GM18517 (cell line): ENCODE data around the gene TMA7B.
"Not testable (repeated sequence)": the region's sequence is repeated elsewhere in the genome, so short reads cannot be mapped to it uniquely, and the experiment has no call there.

Experiments used
- ATAC-seq: cut with Tn5 transposase; IDR thresholded peaks from one replicate; pipeline ENCODE4 v1.9.1; 2021; ENCODE audit warnings: mild to moderate bottlenecking, moderate library complexity; ENCODE audit not compliant: unreplicated experiment

TMA7B gene

DNA sequence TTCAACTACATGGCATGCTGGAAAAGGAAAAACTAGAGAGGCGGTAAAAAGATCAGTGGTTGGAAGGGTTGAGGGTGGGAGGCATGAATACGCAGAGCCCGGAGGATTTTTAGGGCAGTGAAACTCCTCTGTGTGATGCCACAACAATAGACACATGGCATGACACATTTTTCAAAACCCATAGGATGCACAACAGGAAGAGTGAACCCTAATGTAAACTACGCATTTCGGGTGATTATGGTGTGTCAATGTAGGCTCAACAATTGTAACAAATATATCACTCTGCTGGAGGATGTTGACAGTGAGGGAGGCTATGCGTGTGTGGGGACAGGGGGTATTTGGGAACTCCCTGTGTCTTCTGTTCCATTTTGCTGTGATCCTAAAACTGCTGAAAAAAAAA lies 18.9 kb downstream of the TMA7B start:
- ATAC-seq: no peak

DNA sequence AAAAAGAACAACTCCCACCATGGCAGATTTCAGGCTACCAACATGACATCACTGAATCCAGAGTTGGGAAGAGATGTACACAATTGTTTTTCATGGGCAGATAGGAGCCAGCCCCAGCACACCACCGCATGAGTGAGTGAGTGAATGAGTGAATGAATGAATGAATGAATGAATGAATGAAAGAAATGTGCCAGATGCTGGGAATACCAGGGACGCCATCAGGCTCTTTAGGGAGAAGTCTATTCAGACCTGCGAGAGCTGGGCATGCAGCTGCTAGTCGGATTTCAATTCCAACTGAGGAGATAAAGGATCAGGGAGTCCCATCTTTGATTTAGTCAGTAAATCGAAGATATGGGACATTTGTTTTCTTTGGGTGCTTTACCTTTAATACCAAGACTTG lies 19.3 kb downstream of the TMA7B start:
- ATAC-seq: no peak

DNA sequence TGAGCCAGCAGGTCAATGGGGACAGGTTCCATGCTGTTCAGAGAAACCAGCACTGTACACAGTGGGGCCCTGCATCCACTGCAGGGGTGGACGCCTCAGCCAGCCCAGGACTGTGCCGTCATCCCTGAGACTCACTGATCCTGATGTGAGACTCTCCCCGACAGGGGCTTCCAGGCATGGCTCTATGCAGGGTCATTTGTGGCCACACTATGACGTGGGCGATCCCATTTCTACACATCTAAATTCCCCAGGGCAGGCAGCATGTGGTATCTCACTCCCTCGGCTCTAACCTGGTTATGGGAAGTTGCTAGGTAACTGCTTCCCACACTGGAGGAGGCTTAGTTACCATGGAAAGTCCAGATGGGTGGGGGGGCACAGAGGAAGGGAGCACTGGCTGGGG lies 20.4 kb downstream of the TMA7B start:
- ATAC-seq: no peak

DNA sequence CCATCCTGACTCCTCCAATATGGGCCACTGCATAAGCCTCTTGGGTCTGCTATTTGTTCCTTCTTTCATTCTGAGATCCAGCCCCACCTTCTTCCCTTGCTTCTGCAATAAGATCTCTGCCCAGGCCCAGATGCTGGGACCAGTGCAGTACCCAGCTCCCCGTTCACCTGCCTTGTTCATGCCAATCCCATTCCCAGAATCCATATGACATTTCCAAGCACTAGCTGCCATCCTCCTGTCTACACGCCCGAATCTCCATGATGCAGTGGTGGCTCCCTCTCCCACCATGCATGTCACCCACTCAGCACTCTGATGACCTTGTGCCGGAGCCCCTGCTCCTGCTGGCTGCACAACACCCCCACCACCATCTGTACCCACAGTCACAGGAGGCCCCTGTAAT lies 23.1 kb downstream of the TMA7B start:
- ATAC-seq: no peak

DNA sequence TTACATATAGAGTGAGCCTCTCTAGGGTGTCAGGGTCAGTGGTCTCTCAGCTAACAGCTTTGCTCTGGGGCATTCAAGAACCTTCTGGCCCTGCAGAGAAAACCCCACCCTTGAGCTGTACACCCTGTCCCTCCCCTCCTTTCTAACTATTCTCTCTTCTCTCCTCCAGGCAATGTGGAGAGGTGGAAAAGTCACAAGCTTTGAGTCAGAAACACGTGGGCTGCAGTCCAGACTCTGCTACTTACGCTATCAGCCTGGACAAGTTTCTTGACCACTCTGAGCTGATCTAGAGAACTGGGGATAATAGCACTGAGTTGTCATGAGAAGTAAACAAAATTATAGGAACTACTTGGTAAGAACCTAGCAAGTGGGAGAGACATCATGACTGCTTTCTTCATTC lies 23.8 kb downstream of the TMA7B start:
- ATAC-seq: no peak

DNA sequence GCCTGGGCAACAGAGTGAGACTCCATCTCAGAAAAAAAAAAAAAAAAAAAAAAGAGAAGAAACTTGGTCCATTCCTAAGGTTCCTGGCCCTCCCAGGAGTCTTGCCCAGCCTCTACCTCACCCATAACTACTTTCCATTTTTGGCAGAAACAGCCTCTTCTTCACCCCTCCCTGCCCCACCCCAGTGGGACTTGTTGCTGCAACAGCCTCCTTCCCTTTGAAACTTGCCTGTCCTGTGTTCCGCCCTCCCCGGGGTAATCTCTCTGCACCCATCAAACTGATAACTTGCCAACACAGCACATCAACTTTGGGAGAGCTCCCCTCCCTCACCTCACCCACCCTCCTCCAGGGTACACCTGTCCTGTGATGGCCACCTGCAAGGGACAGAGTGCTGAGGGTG lies 24.5 kb downstream of the TMA7B start:
- ATAC-seq: no peak

DNA sequence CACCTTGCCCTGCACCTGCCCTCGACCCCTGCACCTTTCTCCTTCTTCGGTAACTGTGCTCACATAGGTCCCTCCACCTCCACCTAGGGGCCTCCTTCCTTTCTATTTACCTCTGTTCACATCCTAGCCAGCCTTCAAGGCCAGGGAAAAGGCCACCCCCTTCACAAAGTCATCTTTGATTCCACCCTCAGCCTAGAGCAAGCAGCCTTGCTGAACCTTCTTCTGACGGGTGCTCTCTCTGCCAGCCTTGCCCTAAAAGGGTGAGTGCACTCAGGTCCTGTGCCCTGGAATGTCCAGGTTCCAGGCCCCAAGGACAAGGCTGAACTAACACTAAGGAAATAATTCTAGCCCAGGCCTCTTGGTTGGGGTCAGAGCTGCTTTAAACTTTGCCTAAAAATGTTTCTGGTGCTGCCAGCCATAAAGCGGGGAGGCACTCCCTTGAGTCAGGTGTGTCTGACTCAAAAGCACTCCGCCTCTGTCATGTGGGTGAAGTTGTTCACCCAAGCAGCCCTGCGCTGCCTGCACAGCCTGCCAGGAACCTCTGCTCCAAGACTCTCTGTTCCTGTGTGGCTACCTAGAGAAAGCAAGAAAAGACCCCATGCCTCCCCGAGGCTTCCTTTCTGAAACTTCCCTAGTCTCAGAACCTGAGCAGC lies 25.3 kb downstream of the TMA7B start:
- ATAC-seq: no peak

DNA sequence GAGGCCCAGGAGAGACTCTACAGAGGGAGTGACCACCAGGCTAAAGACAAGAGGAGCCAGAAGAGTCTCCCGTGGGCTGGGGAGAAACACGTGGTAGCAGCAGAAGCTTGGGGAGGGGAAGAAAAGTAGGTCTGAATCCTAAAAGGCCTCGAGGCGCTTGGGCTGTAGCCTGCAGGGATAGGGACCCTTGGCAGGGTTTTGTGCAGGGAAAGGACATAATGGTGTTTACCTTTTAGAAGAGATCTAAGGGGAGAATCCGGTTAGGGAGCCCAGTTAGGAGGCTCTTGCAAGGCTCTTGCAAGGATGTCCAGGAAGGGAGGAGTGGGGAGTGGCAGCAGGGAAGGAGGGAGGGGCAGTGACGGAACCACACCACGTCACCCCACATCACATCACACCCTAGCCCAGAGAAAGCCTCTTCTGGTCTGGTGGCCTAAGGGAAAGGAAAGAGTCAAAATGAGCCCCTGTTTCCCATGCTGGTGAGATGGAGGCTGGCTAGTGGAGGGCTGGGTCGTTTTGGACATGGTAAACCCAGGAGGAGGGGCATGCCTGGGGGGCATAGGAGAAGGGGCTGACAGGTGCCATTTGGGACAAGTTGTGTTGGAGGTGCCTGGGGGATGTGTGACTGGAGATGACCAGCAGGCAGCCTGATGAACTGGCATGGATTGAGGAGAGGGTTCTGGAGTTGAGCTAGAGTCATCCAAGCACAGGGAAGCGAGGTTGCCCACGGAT lies 28.4 kb downstream of the TMA7B start:
- no peak for ATAC-seq

DNA sequence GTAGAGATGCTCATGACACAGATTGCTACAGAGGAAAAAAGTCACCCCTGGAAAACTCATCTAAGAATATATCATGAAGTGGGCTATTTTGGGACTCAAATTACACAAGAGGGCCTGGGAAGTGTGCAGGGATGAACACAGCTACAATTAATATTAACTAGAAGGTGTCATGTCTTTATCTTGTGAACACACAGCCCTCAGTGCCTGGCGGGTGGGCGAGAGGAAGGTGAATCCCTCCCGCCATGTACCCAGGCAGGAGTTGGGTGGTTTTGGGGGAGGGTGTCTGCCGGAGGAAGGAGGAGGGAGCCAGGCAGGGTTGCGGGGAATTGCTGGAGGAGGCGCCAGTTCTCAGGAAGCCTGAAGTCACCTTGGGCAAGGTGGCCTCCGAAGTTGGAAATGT lies 29.4 kb downstream of the TMA7B start:
- no peak for ATAC-seq

DNA sequence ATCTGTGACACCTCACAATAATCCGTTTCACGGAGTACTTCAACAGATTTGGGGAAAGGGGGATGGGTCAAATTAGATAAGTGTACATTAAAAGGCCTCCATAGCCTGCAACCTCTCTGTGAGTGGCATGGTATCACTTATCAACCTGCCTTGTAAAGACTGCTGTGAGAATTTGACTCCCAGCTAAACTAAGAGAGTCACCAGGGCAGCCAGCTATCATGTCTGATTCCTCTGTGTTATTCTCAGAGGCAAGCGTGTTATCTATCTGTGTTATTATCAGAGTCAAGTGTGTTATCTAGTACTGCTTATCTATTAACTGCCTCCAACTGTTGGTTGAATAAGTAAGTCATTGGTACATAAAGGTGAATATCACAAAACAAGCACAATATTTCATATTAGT lies 30.5 kb downstream of the TMA7B start:
- ATAC-seq: no peak

DNA sequence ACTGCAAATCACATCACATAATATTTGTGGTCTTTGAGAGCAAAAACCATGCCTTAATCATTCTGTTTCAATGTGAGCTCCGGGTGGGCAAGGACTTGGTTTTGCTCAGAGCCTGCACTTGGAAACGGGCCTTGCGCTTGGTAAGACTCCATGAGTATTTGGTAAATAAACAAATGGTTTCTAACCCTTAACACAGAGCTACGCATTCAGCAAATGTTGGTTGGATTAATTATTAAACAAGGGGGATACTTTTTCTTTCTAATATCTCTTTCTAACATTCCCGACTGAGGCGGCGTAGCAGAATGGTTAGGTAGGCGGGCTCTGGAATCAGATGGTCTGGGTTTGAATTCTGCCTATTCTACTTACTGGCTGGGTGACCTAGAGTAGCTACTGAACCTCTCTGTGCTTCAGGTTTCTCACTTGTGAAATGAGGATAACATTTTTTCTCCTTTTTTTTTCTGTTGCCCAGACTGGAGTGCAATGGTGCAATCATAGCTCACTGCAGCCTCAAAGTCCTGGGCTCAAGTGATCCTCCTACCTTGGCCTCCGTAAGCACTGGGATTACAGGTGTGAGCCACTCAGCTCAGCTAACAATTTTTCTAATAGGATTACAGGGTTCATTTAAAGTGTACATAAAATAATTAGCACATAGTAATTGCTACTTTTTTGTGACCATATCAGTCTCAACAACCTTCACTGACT lies 31.1 kb downstream of the TMA7B start:
- no peak for ATAC-seq

DNA sequence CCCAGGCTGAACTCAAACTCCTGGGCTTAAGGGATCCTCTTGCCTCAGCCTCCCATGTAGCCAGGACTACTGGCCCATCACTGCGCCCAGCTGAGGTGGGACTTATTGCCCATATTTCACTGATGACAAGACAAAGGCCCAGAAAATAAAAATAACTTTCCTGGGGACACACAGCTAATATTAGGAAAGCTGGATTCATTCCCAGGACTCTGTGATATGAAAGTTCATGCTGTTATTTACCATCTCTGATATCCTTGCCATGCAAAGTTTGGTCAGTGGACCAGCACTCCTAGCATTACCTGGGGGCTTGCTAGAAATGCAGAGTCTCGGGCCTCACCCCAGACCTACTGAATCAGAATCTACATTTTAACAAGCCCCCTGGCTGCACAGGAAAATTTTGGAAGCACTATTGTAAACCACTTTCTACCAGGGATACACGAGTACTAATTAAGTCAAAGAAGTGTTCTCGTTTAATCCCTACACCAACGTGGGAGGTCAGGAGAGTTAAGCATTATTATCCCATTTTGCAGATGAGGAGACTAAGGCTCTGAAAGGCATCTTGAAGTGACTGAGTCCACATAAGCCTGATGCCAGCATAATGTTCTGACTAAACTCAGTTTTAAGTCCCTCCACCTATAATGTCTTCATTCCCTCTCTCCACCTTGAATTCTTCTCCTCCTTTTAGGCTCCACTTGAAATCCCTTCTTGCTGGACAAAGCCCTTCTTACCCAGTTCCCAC lies 32.1 kb downstream of the TMA7B start:
- ATAC-seq: no peak

DNA sequence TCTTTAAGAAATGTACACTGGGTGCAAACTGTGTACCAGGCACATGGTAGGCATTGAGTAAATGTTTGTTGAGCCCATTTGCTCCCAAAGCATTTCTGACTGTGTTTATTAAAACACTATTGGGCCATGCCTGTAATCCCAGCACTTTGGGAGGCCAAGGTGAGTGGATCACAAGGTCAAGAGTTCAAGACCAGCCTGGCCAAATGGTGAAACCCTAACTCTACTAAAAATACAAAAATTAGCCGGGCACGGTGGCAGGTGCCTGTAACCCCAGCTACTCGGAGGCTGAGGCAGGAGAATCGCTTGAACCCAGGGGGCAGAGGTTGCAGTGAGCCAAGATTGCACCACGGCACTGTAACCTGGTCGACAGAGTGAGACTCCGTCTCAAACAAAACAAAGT lies 32.7 kb downstream of the TMA7B start:
- ATAC-seq: not testable (repeated sequence)

DNA sequence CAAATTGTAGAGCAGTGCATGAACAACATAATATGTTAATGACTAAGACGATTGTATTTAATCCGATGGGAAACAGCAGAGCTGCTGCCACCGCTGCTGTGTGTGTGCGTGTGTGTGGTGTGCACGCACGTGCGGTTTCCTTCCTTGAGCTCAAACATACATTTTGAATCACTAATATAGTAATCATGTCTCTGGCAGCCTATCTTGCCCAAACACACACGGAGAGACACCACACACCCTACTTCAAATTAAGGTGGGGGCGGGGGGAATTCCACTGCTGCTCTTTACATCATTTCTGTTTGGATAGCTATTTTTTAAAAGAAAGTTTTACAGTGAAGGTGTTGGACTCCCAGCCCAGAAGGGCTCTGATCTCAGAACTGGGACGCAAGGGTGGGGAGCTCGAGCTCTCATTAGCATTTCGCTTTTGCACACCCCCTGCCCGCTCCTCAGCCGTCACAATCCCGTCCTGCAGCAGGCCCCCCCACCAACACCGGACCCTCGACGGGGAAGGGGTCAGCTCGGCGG lies 33.9 kb downstream of the TMA7B start:
- ATAC-seq: no peak

DNA sequence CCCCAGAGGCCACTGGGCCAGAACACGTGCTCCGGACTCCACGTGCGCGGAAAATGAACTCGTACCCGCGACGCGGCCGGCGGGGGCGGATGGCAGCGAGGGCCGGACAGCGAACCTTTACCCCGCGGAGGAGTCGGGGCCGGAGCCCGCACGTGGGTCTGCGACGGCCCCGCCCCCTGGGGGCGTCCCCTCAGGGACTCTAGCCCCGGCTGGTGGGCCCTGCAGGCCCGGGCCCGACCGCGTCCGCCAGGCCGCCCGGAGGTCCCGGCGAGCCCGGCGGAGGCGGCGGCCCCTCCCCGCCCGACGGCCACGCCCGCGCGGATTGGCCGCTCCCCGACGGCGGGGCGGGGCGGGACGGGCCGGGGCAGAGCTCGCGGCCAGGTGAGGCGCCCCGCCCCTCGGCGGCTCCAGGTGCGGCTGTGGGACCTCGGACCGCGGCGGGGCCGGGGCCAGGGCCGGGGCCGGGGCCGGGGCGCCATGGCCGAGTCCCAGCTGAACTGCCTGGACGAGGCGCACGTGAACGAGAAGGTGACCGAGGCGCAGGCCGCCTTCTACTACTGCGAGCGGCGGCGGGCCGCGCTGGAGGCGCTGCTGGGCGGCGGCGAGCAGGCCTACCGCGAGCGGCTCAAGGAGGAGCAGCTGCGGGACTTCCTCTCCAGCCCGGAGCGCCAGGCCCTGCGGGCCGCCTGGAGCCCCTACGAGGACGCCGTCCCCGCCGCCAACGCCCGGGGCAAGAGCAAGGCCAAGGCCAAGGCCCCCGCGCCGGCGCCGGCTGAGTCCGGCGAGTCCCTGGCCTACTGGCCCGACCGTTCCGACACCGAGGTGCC lies 34.6 kb downstream of the TMA7B start, which contains the start of gene FAM83F:
FAM83F (plus strand) TSS at position 389 of the 827 bp plus-strand sequence; CDS start at position 478, 89 bp downstream.
- no peak for ATAC-seq

DNA sequence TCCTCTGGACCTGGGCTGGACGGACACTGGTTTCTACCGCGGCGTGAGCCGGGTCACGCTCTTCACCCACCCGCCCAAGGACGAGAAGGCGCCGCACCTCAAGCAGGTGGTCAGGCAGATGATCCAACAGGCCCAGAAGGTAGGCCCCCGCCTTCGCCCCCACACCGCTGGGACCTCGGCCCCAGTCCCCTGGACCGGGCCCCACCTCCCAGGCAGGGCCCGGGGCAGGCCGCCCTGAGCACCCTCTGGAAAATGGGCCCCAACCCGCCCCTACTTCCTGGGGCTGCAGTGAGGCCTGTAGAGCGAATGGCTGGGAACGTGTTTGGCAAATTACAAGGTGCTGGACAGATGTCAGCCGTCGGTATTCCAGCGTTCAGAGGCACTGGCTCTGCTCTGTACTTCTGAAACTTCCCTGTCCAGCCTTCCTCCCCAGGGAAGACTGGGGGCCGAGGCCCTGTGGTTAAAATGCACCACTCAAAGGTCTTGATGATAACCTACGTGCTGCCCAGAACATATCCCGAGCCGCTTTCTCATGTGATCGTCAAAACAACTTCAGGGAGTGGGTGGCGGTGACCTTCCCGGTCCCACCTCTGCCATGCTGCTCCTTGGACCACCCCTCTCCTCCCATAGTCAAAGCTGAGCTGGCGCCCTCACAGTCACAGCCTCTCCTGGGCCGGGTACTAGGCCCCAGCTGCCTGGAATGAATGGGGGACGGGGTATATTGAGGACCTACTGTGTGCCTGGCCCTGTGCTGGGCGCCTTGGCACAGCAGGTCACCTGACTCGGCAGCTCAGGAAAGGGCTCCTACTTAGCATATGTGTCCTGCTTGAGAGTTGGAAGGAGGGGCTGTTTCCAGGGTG lies 35.4 kb downstream of the TMA7B start:
- ATAC-seq: no peak

DNA sequence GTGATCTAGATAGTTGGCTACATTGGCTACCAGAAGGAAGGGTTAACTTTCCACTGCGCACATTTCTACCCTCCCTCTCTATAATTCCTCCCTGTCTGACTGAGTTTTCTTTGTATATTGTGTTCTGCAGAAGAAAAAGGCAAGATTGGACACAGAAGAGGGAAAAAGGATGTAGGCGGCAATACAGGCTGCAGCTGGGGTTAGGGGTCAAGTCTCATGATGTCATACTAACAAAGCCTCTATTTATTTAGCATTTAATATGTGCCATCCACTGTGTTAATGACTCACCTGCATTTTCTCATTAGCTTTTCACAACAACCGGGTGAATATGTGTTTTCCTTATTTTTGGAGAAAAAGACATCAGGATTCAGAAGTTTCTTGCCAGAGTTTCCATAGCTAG lies 36.5 kb downstream of the TMA7B start:
- no peak for ATAC-seq

DNA sequence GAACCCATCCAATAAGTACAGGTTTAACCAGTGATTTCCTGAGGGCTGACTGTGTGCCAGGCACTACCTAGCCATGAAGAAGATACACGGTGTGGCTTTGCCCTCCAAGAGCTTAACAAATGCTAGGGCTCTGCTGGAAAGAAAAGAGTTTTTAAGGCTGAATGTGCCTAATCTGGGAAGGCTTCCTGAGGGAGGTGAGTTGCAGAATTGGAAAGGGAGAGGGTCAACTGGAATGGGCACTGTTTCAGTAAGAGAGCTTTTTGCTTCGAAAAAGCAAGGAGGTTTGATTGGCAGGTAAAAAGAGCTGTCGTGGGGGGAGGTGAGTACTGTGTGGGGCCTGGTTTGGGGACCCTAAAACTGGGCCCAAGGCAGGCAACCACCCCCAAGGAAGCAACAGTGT lies 37.2 kb downstream of the TMA7B start:
- ATAC-seq: no peak
